WTC11 (cell line): ENCODE results near the gene CIDEC. TPM values are rescaled to one million over a fixed set of nuclear protein-coding genes. Genes with fewer than 3 reads are reported as not detected.

Experiments
- ATAC-seq: fragments of 200-7000 bp; cut with Tn5 transposase; 2 replicates; pipeline ENCODE4 v1.10.0; 2021; ENCODE audit warnings: mild to moderate bottlenecking, moderate library complexity
- CTCF ChIA-PET: fragments of 300-600 bp; sonication (Branson Sonifier 250); formaldehyde crosslinking; loops from one replicate; lab custom pipeline; 2021; ENCODE audit warnings: antibody characterized with exemption; lab: Charles Lee
- POLR2A ChIA-PET: fragments of 350-600 bp; sonication (Branson Sonifier 250); formaldehyde crosslinking; loops from one replicate; lab custom pipeline; 2021; ENCODE audit warnings: antibody characterized with exemption; lab: Charles Lee
- DNase-seq: peaks from one replicate; pipeline ENCODE4 v3.0.0; 2021; ENCODE audit warnings: low spot score
- H3K27ac Mint-ChIP-seq: 2 replicates; pipeline ENCODE4 v1.8.0; 2021; ENCODE audit warnings: mixed read lengths
- H3K27me3 Mint-ChIP-seq: 2 replicates; pipeline ENCODE4 v1.8.0; 2021; ENCODE audit warnings: low read depth, mild to moderate bottlenecking, moderate library complexity, mixed read lengths
- H3K36me3 Mint-ChIP-seq: 2 replicates; pipeline ENCODE4 v1.8.0; 2021; ENCODE audit warnings: mixed read lengths
- H3K4me1 Mint-ChIP-seq: 2 replicates; pipeline ENCODE4 v1.8.0; 2022; ENCODE audit warnings: mixed read lengths
- H3K4me3 Mint-ChIP-seq: 2 replicates; pipeline ENCODE4 v1.8.0; 2021; ENCODE audit warnings: mild to moderate bottlenecking, moderate library complexity, mixed read lengths
- H3K9me3 Mint-ChIP-seq: 2 replicates; pipeline ENCODE4 v1.8.0; 2021; ENCODE audit warnings: mixed read lengths
- AFF4 ChIP-seq: sonication (generic); formaldehyde crosslinking; IDR thresholded peaks from 2 replicates; pipeline ENCODE4 v1.8.1; 2023; ENCODE audit warnings: mild to moderate bottlenecking, missing genetic modification reagents, borderline replicate concordance
- AR ChIP-seq: fragments of 250-450 bp; sonication (Bioruptor Pico); IDR thresholded peaks from 2 replicates; pipeline ENCODE4 v1.9.0; 2021; ENCODE audit warnings: mild to moderate bottlenecking
- ARID4B ChIP-seq: sonication (generic); formaldehyde crosslinking; IDR thresholded peaks from 2 replicates; pipeline ENCODE4 v1.8.0; 2023; ENCODE audit warnings: missing genetic modification reagents, mild to moderate bottlenecking, borderline replicate concordance
- CREB1 ChIP-seq: sonication (generic); formaldehyde crosslinking; IDR thresholded peaks from 2 replicates; pipeline ENCODE4 v1.8.0; 2023; ENCODE audit warnings: mild to moderate bottlenecking, missing genetic modification reagents
- ETV6 ChIP-seq: sonication (generic); formaldehyde crosslinking; IDR thresholded peaks from 2 replicates; pipeline ENCODE4 v1.8.1; 2022; ENCODE audit warnings: mild to moderate bottlenecking, missing genetic modification reagents
- GTF2I ChIP-seq: fragments of 250-450 bp; sonication (Bioruptor Pico); conservative IDR thresholded peaks from 2 replicates; pipeline ENCODE4 v1.4.0; 2021; ENCODE audit warnings: mild to moderate bottlenecking
- IRF2 ChIP-seq: sonication (generic); formaldehyde crosslinking; IDR thresholded peaks from 2 replicates; pipeline ENCODE4 v1.8.0; 2022; ENCODE audit warnings: low read depth, missing genetic modification reagents, borderline replicate concordance
- KAT7 ChIP-seq: sonication (generic); formaldehyde crosslinking; IDR thresholded peaks from 2 replicates; pipeline ENCODE4 v1.8.1; 2023; ENCODE audit warnings: missing genetic modification reagents, mild to moderate bottlenecking, borderline replicate concordance
- NR1H2 ChIP-seq: sonication (generic); formaldehyde crosslinking; IDR thresholded peaks from 2 replicates; pipeline ENCODE4 v1.9.0; 2021; ENCODE audit warnings: mild to moderate bottlenecking, moderate library complexity, missing genetic modification reagents
- NR3C1 ChIP-seq: sonication (generic); formaldehyde crosslinking; conservative IDR thresholded peaks from 2 replicates; pipeline ENCODE4 v1.8.1; 2023; ENCODE audit warnings: low read depth, mild to moderate bottlenecking, missing genetic modification reagents
- PRDM15 ChIP-seq: sonication (generic); formaldehyde crosslinking; IDR thresholded peaks from 2 replicates; pipeline ENCODE4 v1.8.0; 2022; ENCODE audit warnings: missing genetic modification reagents
- PREB ChIP-seq: sonication (generic); formaldehyde crosslinking; IDR thresholded peaks from 2 replicates; pipeline ENCODE4 v1.8.1; 2022; ENCODE audit warnings: mild to moderate bottlenecking, missing genetic modification reagents, moderate library complexity, borderline replicate concordance
- RELA ChIP-seq: sonication (generic); formaldehyde crosslinking; IDR thresholded peaks from 2 replicates; pipeline ENCODE4 v1.8.1; 2022; ENCODE audit warnings: missing genetic modification reagents, mild to moderate bottlenecking, borderline replicate concordance
- ZBTB21 ChIP-seq: sonication (generic); formaldehyde crosslinking; IDR thresholded peaks from 2 replicates; pipeline ENCODE4 v1.8.1; 2023; ENCODE audit warnings: mild to moderate bottlenecking, missing genetic modification reagents, borderline replicate concordance
- ZNF416 ChIP-seq: fragments of 250-450 bp; sonication (Bioruptor Pico); IDR thresholded peaks from 2 replicates; pipeline ENCODE4 v1.9.0; 2021; ENCODE audit warnings: mild to moderate bottlenecking, inconsistent platforms
- total RNA-seq: library from RNA; stranded (reverse); gene quantifications from 3 replicates; pipeline ENCODE4 v1.2.3, GENCODE V29; 2021
- TF ChIP-seq, protein P1 (sequence below): sonication (generic); formaldehyde crosslinking; IDR thresholded peaks from 2 replicates; pipeline ENCODE4 v1.8.1; 2023; ENCODE audit warnings: mild to moderate bottlenecking, missing genetic modification reagents, moderate library complexity
- TF ChIP-seq, protein P2 (sequence below): fragments of 250-450 bp; sonication (Bioruptor Pico); IDR thresholded peaks from 2 replicates; pipeline ENCODE4 v2.1.2; 2022; ENCODE audit warnings: mild to moderate bottlenecking, moderate library complexity
- TF ChIP-seq, protein P3 (sequence below): sonication (generic); formaldehyde crosslinking; IDR thresholded peaks from 2 replicates; pipeline ENCODE4 v1.8.1; 2022; ENCODE audit warnings: mild to moderate bottlenecking, moderate library complexity, missing genetic modification reagents

CIDEC gene
- total RNA-seq, 1 experiment from 2014 or later: not detected

GRCh38 chr3:9928158-9928557 is 48.1 kb upstream of the CIDEC start:
- no peak for DNase-seq
- Mint-ChIP-seq H3K27ac (no peak overlapping the region), H3K4me3 (no peak overlapping the region), H3K9me3 (peaks cover 8% of the 10 kb centered on the region; the same call in 1 of the 2 replicates), H3K27me3 (peaks cover 12% of the 10 kb centered on the region), H3K36me3 (peaks cover 5% of the 10 kb centered on the region; the same call in 1 of the 2 replicates), H3K4me1 (peaks cover 3% of the 10 kb centered on the region)
- ChIA-PET POLR2A (no interaction called here), CTCF (interaction anchor here (1.4 kb wide), 1 partner anchor 18 kb away, joined by 7 read pairs; no protein-coding TSS in a partner anchor)
- no peak for TF ChIP-seq CREB1
- no peak for TF ChIP-seq PRDM15 (CRISPR knock-in tag)
- TF ChIP-seq ARID4B: no peak
- TF ChIP-seq KAT7: no peak
- TF ChIP-seq, protein P1, sequence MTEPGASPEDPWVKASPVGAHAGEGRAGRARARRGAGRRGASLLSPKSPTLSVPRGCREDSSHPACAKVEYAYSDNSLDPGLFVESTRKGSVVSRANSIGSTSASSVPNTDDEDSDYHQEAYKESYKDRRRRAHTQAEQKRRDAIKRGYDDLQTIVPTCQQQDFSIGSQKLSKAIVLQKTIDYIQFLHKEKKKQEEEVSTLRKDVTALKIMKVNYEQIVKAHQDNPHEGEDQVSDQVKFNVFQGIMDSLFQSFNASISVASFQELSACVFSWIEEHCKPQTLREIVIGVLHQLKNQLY (CRISPR knock-in tag): no peak
- TF ChIP-seq AFF4 (CRISPR knock-in tag): no peak
- no peak for TF ChIP-seq IRF2
- TF ChIP-seq AR (CRISPR knock-in tag): no peak
- no peak for TF ChIP-seq NR1H2 (CRISPR knock-in tag)
- TF ChIP-seq NR3C1: no peak
- TF ChIP-seq GTF2I: no peak
- no peak for TF ChIP-seq PREB
- TF ChIP-seq ZBTB21 (CRISPR knock-in tag): no peak
- no peak for TF ChIP-seq RELA (CRISPR knock-in tag)
- TF ChIP-seq, protein P2, sequence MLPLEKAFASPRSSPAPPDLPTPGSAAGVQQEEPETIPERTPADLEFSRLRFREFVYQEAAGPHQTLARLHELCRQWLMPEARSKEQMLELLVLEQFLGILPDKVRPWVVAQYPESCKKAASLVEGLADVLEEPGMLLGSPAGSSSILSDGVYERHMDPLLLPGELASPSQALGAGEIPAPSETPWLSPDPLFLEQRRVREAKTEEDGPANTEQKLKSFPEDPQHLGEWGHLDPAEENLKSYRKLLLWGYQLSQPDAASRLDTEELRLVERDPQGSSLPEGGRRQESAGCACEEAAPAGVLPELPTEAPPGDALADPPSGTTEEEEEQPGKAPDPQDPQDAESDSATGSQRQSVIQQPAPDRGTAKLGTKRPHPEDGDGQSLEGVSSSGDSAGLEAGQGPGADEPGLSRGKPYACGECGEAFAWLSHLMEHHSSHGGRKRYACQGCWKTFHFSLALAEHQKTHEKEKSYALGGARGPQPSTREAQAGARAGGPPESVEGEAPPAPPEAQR (CRISPR knock-in tag): no peak
- no peak for TF ChIP-seq ETV6
- TF ChIP-seq ZNF416 (CRISPR knock-in tag): no peak
- TF ChIP-seq, protein P3, sequence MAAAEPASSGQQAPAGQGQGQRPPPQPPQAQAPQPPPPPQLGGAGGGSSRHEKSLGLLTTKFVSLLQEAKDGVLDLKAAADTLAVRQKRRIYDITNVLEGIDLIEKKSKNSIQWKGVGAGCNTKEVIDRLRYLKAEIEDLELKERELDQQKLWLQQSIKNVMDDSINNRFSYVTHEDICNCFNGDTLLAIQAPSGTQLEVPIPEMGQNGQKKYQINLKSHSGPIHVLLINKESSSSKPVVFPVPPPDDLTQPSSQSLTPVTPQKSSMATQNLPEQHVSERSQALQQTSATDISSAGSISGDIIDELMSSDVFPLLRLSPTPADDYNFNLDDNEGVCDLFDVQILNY (CRISPR knock-in tag): no peak
- no peak for ATAC-seq
